HPDE6-E6E7 (cell line): Measurements from ENCODE around the gene RGS14.
A peak's percentile ranks its signal among the peaks of the same experiment; 100 is the strongest.
"Not testable (repeated sequence)": the region's sequence is repeated elsewhere in the genome, so short reads cannot be mapped to it uniquely, and the experiment has no call there.

Source experiments
- DNase-seq: peaks from one replicate; pipeline ENCODE4 v3.0.0; 2011; ENCODE audit warnings: missing footprints; ENCODE audit errors: extremely low spot score

The RGS14 gene

GRCh38 chr5:177349762-177350161, 8.0 kb upstream of the RGS14 start:
- no peak for DNase-seq

DNA sequence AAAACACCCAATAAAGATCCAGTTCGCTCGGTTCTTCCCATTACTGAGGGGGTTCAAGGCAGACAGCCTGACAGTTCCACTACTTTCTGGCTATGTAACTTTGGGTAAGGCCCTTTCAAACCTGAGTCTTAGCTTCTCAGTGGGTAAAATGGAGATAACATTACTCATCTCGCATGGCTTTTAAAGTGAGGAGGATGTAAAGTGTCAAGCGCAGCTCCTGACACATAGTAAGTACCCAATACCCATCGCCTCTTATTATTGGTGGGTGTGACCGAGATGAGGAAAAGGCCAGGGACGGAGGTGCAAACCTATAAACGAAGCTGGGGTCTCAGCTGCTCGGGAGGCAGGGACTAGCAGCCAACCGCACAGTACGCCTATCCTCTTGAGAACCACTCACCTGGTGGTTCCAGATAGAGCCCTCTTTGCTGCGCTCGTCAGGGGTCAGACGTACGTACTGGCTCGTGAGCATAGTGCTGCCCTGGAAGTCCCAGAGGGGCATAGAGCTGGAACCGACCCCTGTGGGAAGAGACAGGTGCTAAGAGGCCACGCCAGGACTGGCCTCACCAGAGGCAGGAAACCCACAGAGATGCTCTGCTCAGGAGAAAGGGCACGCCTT, 6.8 kb upstream of the RGS14 start:
- DNase-seq: no peak

DNA sequence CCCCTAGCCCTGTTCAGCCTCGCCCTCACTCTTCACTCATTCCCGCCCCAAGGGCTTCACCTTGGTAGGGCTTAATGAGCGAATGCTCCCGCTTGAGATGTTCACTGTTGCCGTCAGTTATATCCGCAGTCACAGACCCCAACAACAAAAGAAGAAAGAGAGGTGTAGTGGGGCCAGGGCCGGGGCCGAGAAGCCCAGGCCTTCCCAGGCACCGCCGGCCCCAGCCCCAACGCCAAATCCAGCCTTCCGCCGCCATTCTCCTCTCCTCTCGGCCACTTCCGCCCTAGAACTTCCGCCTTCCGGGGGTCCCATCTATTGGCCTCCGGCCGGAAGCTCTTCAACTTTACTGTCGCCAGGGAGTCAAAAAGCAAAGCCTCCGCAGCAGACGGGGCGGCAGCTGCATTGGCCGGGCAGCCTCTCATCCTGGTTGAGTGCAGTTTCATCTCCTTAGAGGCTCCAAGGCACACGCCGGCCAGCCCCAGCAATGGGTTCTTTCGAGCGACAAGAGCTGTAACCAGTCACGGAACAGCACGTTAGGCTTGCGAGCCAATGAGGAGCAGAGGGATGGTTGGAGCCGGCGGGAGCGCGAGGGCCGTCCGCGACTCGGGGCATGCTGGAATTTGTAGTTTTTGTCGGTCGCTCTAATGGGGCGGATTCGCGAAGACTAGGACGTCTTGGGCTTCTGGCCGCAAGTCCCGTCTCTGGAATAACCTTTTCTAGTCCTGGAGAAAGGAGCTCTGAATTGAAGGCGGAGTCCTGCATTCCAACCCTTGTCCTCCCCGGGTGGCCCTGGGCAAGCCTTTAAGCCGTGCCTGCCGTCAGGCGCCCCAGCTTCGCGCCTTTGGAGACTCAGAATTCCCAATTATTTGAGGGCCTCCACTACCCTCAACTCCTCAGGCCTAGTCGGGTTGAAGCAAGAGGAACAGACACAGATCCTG, 6.1 kb upstream of the RGS14 start, which contains the start of gene LMAN2:
Gene LMAN2 (minus strand): TSS at position 277 of the 938 bp plus-strand sequence. CDS start 21 bp downstream, at position 256.
- DNase-seq: peak; percentile 98

- DNase-seq: no peak
Observed at GRCh38 chr5:177353093-177353492, 4.6 kb upstream of the RGS14 start.

DNA sequence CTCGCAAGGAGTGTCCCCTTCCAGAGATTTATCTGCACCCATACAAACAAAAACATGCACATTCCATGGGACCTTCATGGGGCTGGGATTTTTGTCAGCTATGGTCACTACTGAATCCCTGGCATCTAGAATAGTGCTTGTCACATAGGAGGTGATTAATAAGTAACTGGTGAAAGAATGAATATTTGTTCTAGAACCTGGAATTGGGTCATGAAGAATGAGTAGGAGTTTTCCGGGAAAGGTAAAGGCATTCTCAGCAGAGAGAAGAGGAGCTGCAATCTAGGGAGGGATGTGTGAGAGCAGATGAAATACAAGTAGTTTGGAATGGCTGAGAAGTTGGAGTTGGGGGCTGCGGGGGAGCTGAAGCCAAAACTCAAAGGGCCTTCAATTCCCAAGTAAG, 3.5 kb upstream of the RGS14 start:
- DNase-seq: no peak

DNA sequence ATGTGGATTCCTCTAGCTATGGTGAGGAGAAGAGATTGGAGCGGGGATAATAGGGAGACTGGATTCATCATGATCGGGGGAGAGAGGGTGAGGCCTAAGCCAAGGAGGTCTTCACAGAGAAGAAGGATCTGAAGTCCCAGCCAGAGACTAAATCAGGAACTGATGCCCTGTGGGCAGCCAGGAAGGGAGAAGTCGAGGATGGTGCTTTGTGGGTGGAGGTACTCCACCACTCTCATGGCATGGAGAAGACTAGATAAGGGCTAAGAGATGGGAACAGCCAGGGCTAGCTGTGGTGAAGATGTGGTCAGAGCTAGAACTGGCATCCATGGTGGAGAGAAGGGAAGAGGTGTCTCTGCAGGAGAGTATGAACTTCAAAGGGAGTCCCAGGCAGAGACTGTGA, 3.0 kb upstream of the RGS14 start:
- DNase-seq: no peak

GRCh38 chr5:177355162-177355867, 2.4 kb upstream of the RGS14 start:
- DNase-seq: no peak

- DNase-seq: no peak
Observed at GRCh38 chr5:177355868-177356168, 1.9 kb upstream of the RGS14 start.

- no peak for DNase-seq
Observed at GRCh38 chr5:177356746-177357145, 978 bp upstream of the RGS14 start.

DNA sequence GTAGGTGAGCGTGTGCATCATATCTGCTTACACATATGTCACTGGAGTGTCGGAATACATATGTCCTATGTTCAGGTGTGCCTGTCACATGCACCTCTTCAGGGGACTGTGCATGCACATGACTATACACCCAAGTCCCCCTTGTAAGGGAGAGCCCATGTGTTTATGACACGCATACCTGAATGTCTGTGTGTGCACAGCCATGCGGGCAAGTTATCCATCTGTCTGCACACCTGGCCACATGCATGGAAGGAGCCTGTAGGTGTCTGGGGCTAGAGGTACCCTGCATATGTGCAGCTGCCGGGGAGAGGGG, 622 bp upstream of the RGS14 start:
- no peak for DNase-seq

- no peak for DNase-seq
Observed at GRCh38 chr5:177358370-177358819, 671 bp downstream of the RGS14 start.

- no peak for DNase-seq
Observed at GRCh38 chr5:177359451-177359851, 1.7 kb downstream of the RGS14 start.

DNA sequence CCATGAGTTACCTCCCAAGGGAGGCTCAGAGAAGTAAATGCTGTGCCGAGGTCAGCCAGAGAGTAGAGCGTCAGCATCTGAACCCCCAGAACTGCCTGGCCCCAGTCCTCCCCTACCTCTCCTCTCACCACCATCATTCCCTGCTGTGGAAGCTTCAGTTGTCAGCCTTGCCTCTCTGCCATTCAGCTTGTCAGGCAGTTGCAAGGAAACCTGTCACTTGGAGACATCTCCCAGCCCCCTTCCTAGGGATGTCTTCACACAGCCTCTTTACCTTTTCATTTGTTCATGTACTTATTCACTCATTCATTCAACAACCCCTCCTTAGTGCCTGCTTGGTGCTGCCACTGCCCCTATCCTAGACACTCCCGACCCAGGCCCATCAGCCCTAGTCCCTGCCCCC, 2.1 kb downstream of the RGS14 start:
- no peak for DNase-seq

GRCh38 chr5:177360740-177361139, 3.0 kb downstream of the RGS14 start:
- not testable (repeated sequence) for DNase-seq

GRCh38 chr5:177361418-177362291, 3.9 kb downstream of the RGS14 start:
- no peak for DNase-seq

DNA sequence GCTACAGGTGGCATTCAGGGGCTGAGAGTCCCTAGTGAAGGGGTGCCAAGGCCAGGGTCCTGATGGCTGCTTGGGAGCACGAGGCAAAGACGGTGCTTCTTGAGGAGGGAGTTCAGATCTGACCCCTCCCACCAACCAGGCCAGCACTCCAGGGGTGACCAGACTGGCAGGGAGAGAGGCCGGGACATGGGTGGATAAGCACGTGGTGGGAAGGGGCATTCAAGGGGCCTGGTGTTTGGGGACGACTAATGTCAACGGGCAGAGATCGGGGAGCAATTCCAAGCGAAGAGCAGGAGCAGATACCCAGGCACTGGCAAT, 4.5 kb downstream of the RGS14 start:
- no peak for DNase-seq

- DNase-seq: peak; percentile 84
Observed at GRCh38 chr5:177362610-177363507, 5.1 kb downstream of the RGS14 start.

DNA sequence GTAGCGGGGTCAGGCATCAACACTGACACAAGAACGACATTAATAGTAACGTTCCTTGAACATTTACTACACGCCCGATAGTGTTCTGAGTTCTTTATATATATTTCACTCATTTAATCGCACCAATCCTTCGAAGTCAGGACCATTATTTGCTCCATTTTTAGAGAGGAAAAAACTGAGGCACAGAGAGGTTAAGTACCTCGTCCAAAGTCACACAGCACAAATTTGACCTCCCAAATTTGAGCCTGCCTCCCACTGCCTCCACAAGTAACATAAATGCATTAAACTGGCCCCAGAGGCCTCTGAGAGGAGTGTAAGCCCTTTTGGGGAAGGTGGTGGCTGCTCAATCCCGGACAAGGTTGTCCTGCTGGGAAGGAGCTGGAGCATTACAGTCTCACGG, 5.8 kb downstream of the RGS14 start:
- no peak for DNase-seq

DNA sequence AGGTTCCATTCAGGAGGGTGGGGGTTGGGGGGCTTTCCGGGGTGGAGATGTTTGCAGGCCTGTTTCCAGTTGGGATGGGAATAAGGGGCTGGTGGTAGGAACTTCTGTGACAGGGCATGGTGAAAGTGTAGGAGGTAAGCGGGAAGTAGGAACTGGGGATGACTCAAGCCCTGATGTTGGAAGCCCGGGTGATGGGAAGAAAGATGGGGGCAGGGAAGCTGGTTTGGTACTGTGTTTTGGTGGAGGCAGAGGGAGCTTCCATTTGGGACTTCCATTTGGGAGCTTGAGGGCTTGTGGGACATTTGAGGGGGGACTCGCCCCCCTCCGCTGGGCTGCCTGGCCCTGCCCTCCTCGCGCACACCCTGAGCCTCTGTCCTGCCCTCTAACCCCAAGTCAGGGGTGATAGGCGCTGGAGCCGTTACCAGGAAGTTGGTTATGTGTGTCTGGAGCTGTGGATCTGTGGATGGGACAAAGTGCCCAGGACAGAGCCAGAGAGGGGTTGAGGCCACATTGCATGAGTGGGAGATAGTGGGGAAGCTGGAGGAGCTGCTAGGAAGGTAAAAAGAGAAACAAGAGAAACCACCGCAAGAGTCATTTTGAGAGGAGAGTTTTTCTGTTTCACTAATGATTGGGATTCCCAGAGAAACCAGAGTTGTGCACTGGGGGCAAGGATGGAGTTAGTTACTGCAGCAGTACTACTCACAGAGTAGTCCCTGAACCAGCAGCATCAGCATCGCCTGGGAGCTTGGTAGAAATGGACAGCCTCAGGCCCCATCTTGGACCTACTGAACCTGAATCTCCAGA, 6.6 kb downstream of the RGS14 start:
- DNase-seq: no peak
